Measurements from ENCODE around the gene DOCK1. TPM values are rescaled to one million over a fixed set of nuclear protein-coding genes. Genes with fewer than 3 reads are reported as not detected.

DOCK1 gene
- total RNA-seq, 1 donor from 2014 or later = 57.8 TPM

- no peak overlapping the region for H3K4me3 Mint-ChIP-seq (ENCODE audit: unreplicated experiment)
- peaks cover 8% of the 10 kb centered on the region for H3K36me3 Mint-ChIP-seq (ENCODE audit: low read depth)
- H3K4me1 Mint-ChIP-seq (ENCODE audit: low read depth) = peaks cover 3% of the 10 kb centered on the region
- no peaks in the 10 kb centered on the region for H3K27me3 Mint-ChIP-seq (ENCODE audit: low read depth)
- no peaks in the 10 kb centered on the region for H3K9me3 Mint-ChIP-seq (ENCODE audit: low read depth)
- H3K27ac Mint-ChIP-seq (ENCODE audit: unreplicated experiment) = no peak overlapping the region
- DNase-seq (ENCODE audit: low spot score) = no peak
- TF ChIP-seq CTCF (IDR thresholded peaks at IDR 0.05) = no peak
Observed at GRCh38 chr10:127353544-127353943, 448.3 kb downstream of the DOCK1 start.

GRCh38 chr10:127354255-127354654 lies 449.0 kb downstream of the DOCK1 start:
- H3K4me3 Mint-ChIP-seq (ENCODE audit: unreplicated experiment) = no peak overlapping the region
- peaks cover 7% of the 10 kb centered on the region for H3K4me1 Mint-ChIP-seq (ENCODE audit: low read depth)
- H3K27ac Mint-ChIP-seq (ENCODE audit: unreplicated experiment) = no peak overlapping the region
- DNase-seq (ENCODE audit: low spot score) = no peak
- no peaks in the 10 kb centered on the region for H3K9me3 Mint-ChIP-seq (ENCODE audit: low read depth)
- no peak for TF ChIP-seq CTCF (IDR thresholded peaks at IDR 0.05)
- peaks cover 8% of the 10 kb centered on the region for H3K36me3 Mint-ChIP-seq (ENCODE audit: low read depth)
- H3K27me3 Mint-ChIP-seq (ENCODE audit: low read depth) = no peaks in the 10 kb centered on the region

- peak; percentile 72 for TF ChIP-seq CTCF (IDR thresholded peaks at IDR 0.05)
- H3K27ac Mint-ChIP-seq (ENCODE audit: unreplicated experiment) = no peak overlapping the region
- H3K27me3 Mint-ChIP-seq (ENCODE audit: low read depth) = no peaks in the 10 kb centered on the region
Observed at GRCh38 chr10:127354992-127355391, 449.8 kb downstream of the DOCK1 start.

GRCh38 chr10:127356360-127356759 lies 451.1 kb downstream of the DOCK1 start:
- DNase-seq (ENCODE audit: low spot score) = no peak
- H3K27ac Mint-ChIP-seq (ENCODE audit: unreplicated experiment) = no peak overlapping the region
- H3K4me3 Mint-ChIP-seq (ENCODE audit: unreplicated experiment) = no peak overlapping the region
- H3K36me3 Mint-ChIP-seq (ENCODE audit: low read depth) = peaks cover 8% of the 10 kb centered on the region
- H3K4me1 Mint-ChIP-seq (ENCODE audit: low read depth) = peaks cover 4% of the 10 kb centered on the region
- no peaks in the 10 kb centered on the region for H3K27me3 Mint-ChIP-seq (ENCODE audit: low read depth)
- TF ChIP-seq CTCF (IDR thresholded peaks at IDR 0.05) = no peak
- H3K9me3 Mint-ChIP-seq (ENCODE audit: low read depth) = no peaks in the 10 kb centered on the region

More at GRCh38 chr10:127354992-127355391, 449.8 kb downstream of the DOCK1 start:
- H3K4me1 Mint-ChIP-seq (ENCODE audit: low read depth) = peaks cover 4% of the 10 kb centered on the region
- H3K36me3 Mint-ChIP-seq (ENCODE audit: low read depth) = peaks cover 8% of the 10 kb centered on the region
- no peak overlapping the region for H3K4me3 Mint-ChIP-seq (ENCODE audit: unreplicated experiment)
- H3K9me3 Mint-ChIP-seq (ENCODE audit: low read depth) = no peaks in the 10 kb centered on the region
- DNase-seq (ENCODE audit: low spot score) = no peak

GRCh38 chr10:127357265-127357664 lies 452.0 kb downstream of the DOCK1 start:
- Mint-ChIP-seq H3K27ac (ENCODE audit: unreplicated experiment) (no peak overlapping the region), H3K4me1 (ENCODE audit: low read depth) (peaks cover 4% of the 10 kb centered on the region), H3K9me3 (ENCODE audit: low read depth) (no peaks in the 10 kb centered on the region), H3K36me3 (ENCODE audit: low read depth) (peaks cover 12% of the 10 kb centered on the region), H3K27me3 (ENCODE audit: low read depth) (no peaks in the 10 kb centered on the region), H3K4me3 (ENCODE audit: unreplicated experiment) (no peak overlapping the region)
- no peak for DNase-seq (ENCODE audit: low spot score)
- TF ChIP-seq CTCF (IDR thresholded peaks at IDR 0.05) = no peak
